Left ventricle myocardium superior (tissue), 1 donor: ENCODE data around the gene STON2. TPM values are rescaled to one million over a fixed set of nuclear protein-coding genes. Genes with fewer than 3 reads are reported as not detected.
"Not testable (repeated sequence)": the region's sequence is repeated elsewhere in the genome, so short reads cannot be mapped to it uniquely, and the experiment has no call there.

ENCODE experiments used
- ATAC-seq: fragments of 200-7000 bp; cut with Tn5 transposase; one replicate; pipeline ENCODE4 v1.9.1; 2020; ENCODE audit warnings: mild to moderate bottlenecking, moderate library complexity
- DNase-seq: peaks from one replicate; pipeline ENCODE4 v3.0.0-alpha.2; 2020
- intact Hi-C: fragments of 100-400 bp; cut with micrococcal nuclease; formaldehyde crosslinking; loops from one replicate; pipeline ENCODE4 v1.11.0; 2022
- total RNA-seq: library from RNA; stranded (reverse); fragmentation: NEBNext Ultra II Directional; extraction: Animal tissue kit (Norgen Biotek cat#: 25700); gene quantifications from one replicate; pipeline ENCODE4 v1.2.1, GENCODE V29; 2021
- donor health status: DM: no; HTN: yes; CAD: no; lungs with severe emphysema.

Gene STON2
- total RNA-seq, 1 donor from 2014 or later: 9.3 TPM

GRCh38 chr14:81246461-81247270 is 153.5 kb downstream of the STON2 start:
- intact Hi-C loops: no loop called here
- no peak for DNase-seq
- no peak for ATAC-seq

- intact Hi-C loops: no loop called here
- ATAC-seq (no peak), DNase-seq (no peak)
Measured at GRCh38 chr14:81245771-81246170, 154.4 kb downstream of the STON2 start.

- intact Hi-C loops, DNase-seq, ATAC-seq: not testable (repeated sequence)
Measured at GRCh38 chr14:81244431-81244830, 155.7 kb downstream of the STON2 start.

- DNase-seq (no peak), ATAC-seq (no peak)
- intact Hi-C loops: no loop called here
Measured at GRCh38 chr14:81243499-81243898, 156.6 kb downstream of the STON2 start.

GRCh38 chr14:81236849-81237248 is 163.3 kb downstream of the STON2 start:
- intact Hi-C loops, DNase-seq, ATAC-seq: not testable (repeated sequence)

GRCh38 chr14:81236138-81236537 is 164.0 kb downstream of the STON2 start:
- DNase-seq (no peak), ATAC-seq (no peak)
- intact Hi-C loops: no loop called here

- DNase-seq: no peak
- ATAC-seq: no peak
- intact Hi-C loops: no loop called here
Measured at GRCh38 chr14:81235096-81235495, 165.0 kb downstream of the STON2 start.

- DNase-seq (no peak), ATAC-seq (no peak)
- intact Hi-C loops: no loop called here
Measured at GRCh38 chr14:81234278-81234677, 165.8 kb downstream of the STON2 start.

- DNase-seq: no peak
- intact Hi-C loops: no loop called here
- ATAC-seq: no peak
Measured at GRCh38 chr14:81233615-81234014, 166.5 kb downstream of the STON2 start.

GRCh38 chr14:81231540-81231939 is 168.6 kb downstream of the STON2 start:
- DNase-seq (no peak), ATAC-seq (no peak)
- intact Hi-C loops: no loop called here

GRCh38 chr14:81224222-81224621 is 175.9 kb downstream of the STON2 start:
- no peak for ATAC-seq
- intact Hi-C loops: no loop called here

GRCh38 chr14:81223788-81224187 is 176.3 kb downstream of the STON2 start:
- DNase-seq, intact Hi-C loops, ATAC-seq: not testable (repeated sequence)

More at GRCh38 chr14:81224222-81224621, 175.9 kb downstream of the STON2 start:
- DNase-seq: no peak

GRCh38 chr14:81222691-81223090 is 177.4 kb downstream of the STON2 start:
- DNase-seq (no peak), ATAC-seq (no peak)
- intact Hi-C loops: no loop called here

GRCh38 chr14:81222126-81222525 is 178.0 kb downstream of the STON2 start:
- intact Hi-C loops: no loop called here
- no peak for DNase-seq
- no peak for ATAC-seq

GRCh38 chr14:81221579-81222102 is 178.5 kb downstream of the STON2 start:
- DNase-seq (no peak), ATAC-seq (no peak)
- intact Hi-C loops: no loop called here

- ATAC-seq: peak; percentile 93
- intact Hi-C loops: no loop called here
- peak; percentile 96 for DNase-seq
Measured at GRCh38 chr14:81220830-81221578, 179.1 kb downstream of the STON2 start, which contains the start of gene GTF2A1. Gene GTF2A1, minus strand, starts transcription at chr14:81220959. Its CDS starts 441 bp downstream, at chr14:81220518.

GRCh38 chr14:81220580-81220829 is 179.6 kb downstream of the STON2 start:
- intact Hi-C loops: no loop called here
- no peak for DNase-seq
- ATAC-seq: no peak

GRCh38 chr14:81219759-81220579 is 180.2 kb downstream of the STON2 start:
- DNase-seq: peak; percentile 74
- intact Hi-C loops: no loop called here
- ATAC-seq: peak; percentile 7

- intact Hi-C loops: no loop called here
- DNase-seq (peak; percentile 91), ATAC-seq (peak; percentile 76)
Measured at GRCh38 chr14:81219210-81219758, 180.8 kb downstream of the STON2 start.
